SU-DHL-6 (cell line): ENCODE measurements around the gene POLK.

ENCODE experiments used
- H2AFZ ChIP-seq: fragments of 200-600 bp; sonication (generic); 2 replicates; pipeline ENCODE4 v1.6.1; 2014; ENCODE audit warnings: low read depth, mild to moderate bottlenecking, moderate library complexity, mixed read lengths, antibody characterized with exemption, low read length; ENCODE audit not compliant: severe bottlenecking
- H3F3A ChIP-seq: fragments of 200-600 bp; shearing (Covaris generic); 2 replicates; pipeline ENCODE4 v1.6.0; 2016; ENCODE audit warnings: antibody characterized with exemption, mild to moderate bottlenecking; ENCODE audit not compliant: insufficient read depth
- H3K27ac ChIP-seq: fragments of 200-600 bp; sonication (generic); 2 replicates; pipeline ENCODE4 v1.5.1; 2016; ENCODE audit warnings: low read depth, mild to moderate bottlenecking, low read length, moderate library complexity, mixed read lengths
- H3K27me3 ChIP-seq: fragments of 200-600 bp; sonication (generic), shearing (Covaris generic); 2 replicates; pipeline ENCODE4 v1.6.0; 2014; ENCODE audit warnings: mild to moderate bottlenecking, low read length
- H3K36me3 ChIP-seq: fragments of 200-600 bp; sonication (generic); 2 replicates; pipeline ENCODE4 v1.6.1; 2014; ENCODE audit warnings: mild to moderate bottlenecking, low read length, mixed read lengths
- H3K4me2 ChIP-seq: fragments of 300-600, 200-600 bp; shearing (Covaris generic), sonication (generic); 2 replicates; pipeline ENCODE4 v1.6.0; 2014; ENCODE audit warnings: low read length, low read depth, mild to moderate bottlenecking; ENCODE audit not compliant: poor library complexity, severe bottlenecking
- H3K4me3 ChIP-seq: fragments of 200-600 bp; sonication (generic); 2 replicates; pipeline ENCODE4 v1.5.1; 2014; ENCODE audit warnings: antibody characterized with exemption, low read length, mild to moderate bottlenecking, mixed read lengths; ENCODE audit not compliant: insufficient read depth, poor library complexity, severe bottlenecking
- H3K79me2 ChIP-seq: fragments of 200-600 bp; sonication (generic); 2 replicates; pipeline ENCODE4 v1.6.1; 2014; ENCODE audit warnings: mild to moderate bottlenecking, low read length, moderate library complexity; ENCODE audit not compliant: insufficient read depth
- H3K9ac ChIP-seq: fragments of 200-600 bp; sonication (generic); 2 replicates; pipeline ENCODE4 v1.7.0; 2014; ENCODE audit warnings: mild to moderate bottlenecking, low read length
- H3K9me2 ChIP-seq: fragments of 200-600 bp; sonication (generic); replicated peaks from 2 replicates; pipeline ENCODE4 v1.6.1; 2014; ENCODE audit warnings: low read length; ENCODE audit not compliant: insufficient read depth
- H3K9me3 ChIP-seq: fragments of 200-600 bp; sonication (generic); 2 replicates; pipeline ENCODE4 v1.6.1; 2014; ENCODE audit warnings: low read length, mixed read lengths; ENCODE audit not compliant: insufficient read depth
- H4K20me1 ChIP-seq: fragments of 200-600 bp; sonication (generic); 2 replicates; pipeline ENCODE4 v1.6.1; 2014; ENCODE audit warnings: low read depth, mild to moderate bottlenecking, antibody characterized with exemption, low read length, moderate library complexity, mixed read lengths
- CTCF ChIP-seq: fragments of 200-600 bp; sonication (generic); IDR thresholded peaks from one replicate; pipeline ENCODE4 v1.5.1; 2017; ENCODE audit warnings: antibody characterized with exemption, mild to moderate bottlenecking, low read length, moderate library complexity; ENCODE audit not compliant: insufficient read depth, poor library complexity, severe bottlenecking
- EZH2phosphoT487 ChIP-seq: fragments of 200-600 bp; sonication (generic), shearing (Covaris generic); conservative IDR thresholded peaks from 2 replicates; pipeline ENCODE4 v1.6.1; 2018; ENCODE audit warnings: mild to moderate bottlenecking, antibody characterized with exemption, low read length, moderate library complexity, mixed read lengths

The POLK gene

GRCh38 chr5:75611311-75612225, 99.9 kb downstream of the POLK start, which contains the start of gene ANKDD1B:
Gene ANKDD1B (plus strand): TSS chr5:75611453. CDS start chr5:75611635, 182 bp downstream.
- no peak within 1 kb of the TSS for H3K4me2 ChIP-seq
- H3F3A ChIP-seq, result no peaks in the 10 kb centered on the region
- H3K9me2 ChIP-seq, result no peaks in the 10 kb centered on the region
- H2AFZ ChIP-seq, result no peak within 1 kb of the TSS
- H3K27ac ChIP-seq, result no peak within 1 kb of the TSS
- no peaks in the 10 kb centered on the region for H4K20me1 ChIP-seq
- H3K79me2 ChIP-seq, result no peaks in the 10 kb centered on the region
- no peaks in the 10 kb centered on the region for H3K9me3 ChIP-seq
- H3K36me3 ChIP-seq, result no peaks in the 10 kb centered on the region
- no peak within 1 kb of the TSS for H3K9ac ChIP-seq
- no peak within 1 kb of the TSS for H3K4me3 ChIP-seq
- TF ChIP-seq CTCF (no peak), EZH2phosphoT487 (no peak)
- no peaks in the 10 kb centered on the region for H3K27me3 ChIP-seq

GRCh38 chr5:75612226-75612569, 100.5 kb downstream of the POLK start:
- no peaks in the 10 kb centered on the region for H3F3A ChIP-seq
- no peak overlapping the region for H3K9ac ChIP-seq
- H3K9me2 ChIP-seq, result no peaks in the 10 kb centered on the region
- no peaks in the 10 kb centered on the region for H3K36me3 ChIP-seq
- H4K20me1 ChIP-seq, result no peaks in the 10 kb centered on the region
- no peak overlapping the region for H3K27ac ChIP-seq
- no peak overlapping the region for H3K4me2 ChIP-seq
- no peaks in the 10 kb centered on the region for H3K9me3 ChIP-seq
- no peaks in the 10 kb centered on the region for H3K79me2 ChIP-seq
- H3K27me3 ChIP-seq, result no peaks in the 10 kb centered on the region
- H3K4me3 ChIP-seq, result no peak overlapping the region
- TF ChIP-seq CTCF (no peak), EZH2phosphoT487 (no peak)
- no peak overlapping the region for H2AFZ ChIP-seq

GRCh38 chr5:75612901-75613300, 101.2 kb downstream of the POLK start:
- H3K36me3 ChIP-seq, result no peaks in the 10 kb centered on the region
- no peaks in the 10 kb centered on the region for H3K79me2 ChIP-seq
- no peaks in the 10 kb centered on the region for H3K9me2 ChIP-seq
- H3K4me2 ChIP-seq, result no peak overlapping the region
- TF ChIP-seq CTCF (no peak), EZH2phosphoT487 (no peak)
- H3K9ac ChIP-seq, result no peak overlapping the region
- H3K27ac ChIP-seq, result no peak overlapping the region
- H3K9me3 ChIP-seq, result no peaks in the 10 kb centered on the region
- no peak overlapping the region for H3K4me3 ChIP-seq
- no peaks in the 10 kb centered on the region for H4K20me1 ChIP-seq
- H3K27me3 ChIP-seq, result no peaks in the 10 kb centered on the region
- no peaks in the 10 kb centered on the region for H3F3A ChIP-seq
- H2AFZ ChIP-seq, result no peak overlapping the region
